Liver (tissue), 3 donors: ENCODE results near the gene IL23A.
"Not testable (repeated sequence)": the region's sequence is repeated elsewhere in the genome, so short reads cannot be mapped to it uniquely, and the experiment has no call there.

Experiments used
- ATF3 ChIP-seq: IDR thresholded peaks from 2 replicates; pipeline ENCODE4 v1.6.1; 2016; ENCODE audit warnings: antibody characterized with exemption
- CTCF ChIP-seq: fragments of 150-350 bp; IDR thresholded peaks from 2 replicates; pipeline ENCODE4 v1.5.1; 2017; ENCODE audit warnings: improper control_type of control experiment, low read depth, low read length; ENCODE audit not compliant: missing input control
- EGR1 ChIP-seq, 2 donors: IDR thresholded peaks; 2 replicates each; pipeline ENCODE4 v1.6.1; 2016 to 2018; ENCODE audit warnings: antibody characterized with exemption in 2 of 2, low read depth in 2 of 2
- HNF4A ChIP-seq, 2 donors: conservative IDR thresholded peaks; 2 replicates each; pipeline ENCODE4 v1.6.1; 2016; ENCODE audit warnings: antibody characterized with exemption in 2 of 2, mild to moderate bottlenecking in 2 of 2
- JUND ChIP-seq, 2 donors: IDR thresholded peaks; 2 replicates each; pipeline ENCODE4 v1.6.1; 2016; ENCODE audit warnings: antibody characterized with exemption in 2 of 2
- MAX ChIP-seq: IDR thresholded peaks from 2 replicates; pipeline ENCODE4 v1.6.1; 2016; ENCODE audit warnings: antibody characterized with exemption
- REST ChIP-seq: IDR thresholded peaks from 2 replicates; pipeline ENCODE4 v1.6.1; 2016; ENCODE audit warnings: antibody characterized with exemption, mild to moderate bottlenecking
- RXRA ChIP-seq, 2 donors: IDR thresholded peaks; 2 replicates each; pipeline ENCODE4 v1.6.1; 2017 to 2018; ENCODE audit warnings: antibody characterized with exemption in 2 of 2, mild to moderate bottlenecking in 1 of 2
- SP1 ChIP-seq: IDR thresholded peaks from 2 replicates; pipeline ENCODE4 v1.6.1; 2018; ENCODE audit warnings: antibody characterized with exemption, mild to moderate bottlenecking
- TAF1 ChIP-seq: conservative IDR thresholded peaks from 2 replicates; pipeline ENCODE4 v1.6.1; 2016; ENCODE audit warnings: antibody characterized with exemption, mild to moderate bottlenecking
- donor health status: healthy.
- donor health status: healthy.

GRCh38 chr12:56347255-56347654 is 8.6 kb downstream of the IL23A start:
- not testable (repeated sequence) for TF ChIP-seq CTCF; REST; EGR1 (IDR thresholded peaks at IDR 0.05; ENCODE audit: low read depth in 2 of 2); JUND (IDR thresholded peaks at IDR 0.05); MAX; TAF1; RXRA (IDR thresholded peaks at IDR 0.05); SP1; ATF3; HNF4A (conservative IDR thresholded peaks at IDR 0.05)
